ENCODE data around the gene RPL9. TPM values are rescaled to one million over a fixed set of nuclear protein-coding genes. Genes with fewer than 3 reads are reported as not detected.
"Not testable (repeated sequence)": the region's sequence is repeated elsewhere in the genome, so short reads cannot be mapped to it uniquely, and the experiment has no call there.

RPL9 gene
- total RNA-seq, 1 donor from 2014 or later = 828 TPM

- no peak for ATAC-seq
- no peak for DNase-seq (ENCODE audit: missing footprints)
- intact Hi-C loops (cut with DNase I) = no loop called here
These were observed 11.7 kb upstream of the RPL9 start for GRCh38 chr4:39470402-39470801.

GRCh38 chr4:39469429-39470077 lies 10.8 kb upstream of the RPL9 start:
- intact Hi-C loops (cut with DNase I) = loop anchor here (1.0 to 5.0 kb wide), 2 partner anchors 508 to 843 kb away; partner anchors contain the start of gene PDS5A
- DNase-seq (ENCODE audit: missing footprints) (no peak), ATAC-seq (peak; percentile 80)

- DNase-seq (ENCODE audit: missing footprints) (no peak), ATAC-seq (no peak)
- intact Hi-C loops (cut with DNase I) = loop anchor here (5.0 kb wide), 1 partner anchor 845 kb away; no protein-coding TSS in a partner anchor
These were observed 8.7 kb upstream of the RPL9 start for GRCh38 chr4:39467464-39467863.

- no peak for DNase-seq (ENCODE audit: missing footprints)
- ATAC-seq = no peak
- intact Hi-C loops (cut with DNase I) = loop anchor here (5.0 kb wide), 1 partner anchor 846 kb away; no protein-coding TSS in a partner anchor
These were observed 8.0 kb upstream of the RPL9 start for GRCh38 chr4:39466747-39467146.

- intact Hi-C loops (cut with DNase I) = loop anchor here (5.0 kb wide), 1 partner anchor 847 kb away; no protein-coding TSS in a partner anchor
- DNase-seq (ENCODE audit: missing footprints) (no peak), ATAC-seq (no peak)
These were observed 6.3 kb upstream of the RPL9 start for GRCh38 chr4:39464886-39465501.

GRCh38 chr4:39458161-39458504 lies 589 bp downstream of the RPL9 start:
- not testable (repeated sequence) for DNase-seq (ENCODE audit: missing footprints); ATAC-seq
- intact Hi-C loops (cut with DNase I) = loop anchor here (2.0 to 5.0 kb wide), 4 partner anchors 69 to 599 kb away; partner anchors contain the start of genes N4BP2, PDS5A, SMIM14 and UGDH

GRCh38 chr4:39456946-39457763 lies 1.6 kb downstream of the RPL9 start:
- DNase-seq (ENCODE audit: missing footprints) (no peak), ATAC-seq (no peak)
- intact Hi-C loops (cut with DNase I) = loop anchor here (5.0 kb wide), 2 partner anchors 70 to 600 kb away; partner anchors contain the start of genes N4BP2 and UGDH

- no peak for ATAC-seq
- DNase-seq (ENCODE audit: missing footprints) = no peak
- intact Hi-C loops (cut with DNase I) = loop anchor here (5.0 kb wide), 2 partner anchors 72 to 602 kb away; partner anchors contain the start of genes N4BP2 and UGDH
These were observed 3.2 kb downstream of the RPL9 start for GRCh38 chr4:39455486-39455885.

- ATAC-seq = no peak
- no peak for DNase-seq (ENCODE audit: missing footprints)
- intact Hi-C loops (cut with DNase I) = no loop called here
These were observed 5.0 kb downstream of the RPL9 start for GRCh38 chr4:39453738-39454137.

GRCh38 chr4:39452860-39453587 lies 5.7 kb downstream of the RPL9 start:
- intact Hi-C loops (cut with DNase I) = no loop called here
- ATAC-seq = no peak
- DNase-seq (ENCODE audit: missing footprints) = no peak

GRCh38 chr4:39452153-39452859 lies 6.4 kb downstream of the RPL9 start:
- intact Hi-C loops (cut with DNase I) = no loop called here
- DNase-seq (ENCODE audit: missing footprints) (no peak), ATAC-seq (no peak)

- ATAC-seq = no peak
- intact Hi-C loops (cut with DNase I) = no loop called here
These were observed 7.2 kb downstream of the RPL9 start for GRCh38 chr4:39451423-39452023.

GRCh38 chr4:39450618-39451017 lies 8.1 kb downstream of the RPL9 start:
- intact Hi-C loops (cut with DNase I) = no loop called here
- ATAC-seq = no peak
- no peak for DNase-seq (ENCODE audit: missing footprints)

More at GRCh38 chr4:39451423-39452023, 7.2 kb downstream of the RPL9 start:
- DNase-seq (ENCODE audit: missing footprints) = no peak

- peak; percentile 73 for ATAC-seq
- DNase-seq (ENCODE audit: missing footprints) = peak; percentile 77
- intact Hi-C loops (cut with DNase I) = no loop called here
These were observed 11.7 kb downstream of the RPL9 start for GRCh38 chr4:39446842-39447573.

- intact Hi-C loops (cut with DNase I) = no loop called here
- no peak for ATAC-seq
- DNase-seq (ENCODE audit: missing footprints) = no peak
These were observed 12.3 kb downstream of the RPL9 start for GRCh38 chr4:39446483-39446841.

GRCh38 chr4:39442998-39443397 lies 15.7 kb downstream of the RPL9 start:
- intact Hi-C loops (cut with DNase I) = no loop called here
- DNase-seq (ENCODE audit: missing footprints) (no peak), ATAC-seq (no peak)

GRCh38 chr4:39441593-39441992 lies 17.1 kb downstream of the RPL9 start:
- intact Hi-C loops (cut with DNase I) = no loop called here
- no peak for DNase-seq (ENCODE audit: missing footprints)
- ATAC-seq = no peak

Data from Right ventricle myocardium inferior (tissue), 1 donor.